HepG2 (cell line): ENCODE data around the gene ICAM3.

ENCODE experiments used
- POLR2AphosphoS2 ChIP-seq: IDR thresholded peaks from 2 replicates; pipeline ENCODE4 v1.6.1; 2011; ENCODE audit warnings: low read depth, low read length, improper control_type of control experiment
- POLR2AphosphoS5 ChIP-seq: IDR thresholded peaks from 2 replicates; pipeline ENCODE4 v1.6.1; 2012; ENCODE audit warnings: low read depth, low read length
- RAD21 ChIP-seq: fragments of 450-650 bp; formaldehyde crosslinking; IDR thresholded peaks from 2 replicates; pipeline ENCODE4 v1.5.0; 2020; ENCODE audit warnings: mild to moderate bottlenecking
- SIN3A ChIP-seq: IDR thresholded peaks from 2 replicates; pipeline ENCODE4 v1.6.1; 2011; ENCODE audit warnings: low read depth, mild to moderate bottlenecking, control low read depth, low read length, borderline replicate concordance
- TF ChIP-seq, protein P1 (sequence below): sonication (generic); formaldehyde crosslinking; IDR thresholded peaks from 2 replicates; pipeline ENCODE4 v1.5.0; 2020; ENCODE audit warnings: mild to moderate bottlenecking, missing genetic modification reagents, moderate library complexity
- TF ChIP-seq, protein P2 (sequence below): sonication (generic); formaldehyde crosslinking; conservative IDR thresholded peaks from 2 replicates; pipeline ENCODE4 v1.4.0; 2020; ENCODE audit warnings: missing genetic modification reagents

DNA sequence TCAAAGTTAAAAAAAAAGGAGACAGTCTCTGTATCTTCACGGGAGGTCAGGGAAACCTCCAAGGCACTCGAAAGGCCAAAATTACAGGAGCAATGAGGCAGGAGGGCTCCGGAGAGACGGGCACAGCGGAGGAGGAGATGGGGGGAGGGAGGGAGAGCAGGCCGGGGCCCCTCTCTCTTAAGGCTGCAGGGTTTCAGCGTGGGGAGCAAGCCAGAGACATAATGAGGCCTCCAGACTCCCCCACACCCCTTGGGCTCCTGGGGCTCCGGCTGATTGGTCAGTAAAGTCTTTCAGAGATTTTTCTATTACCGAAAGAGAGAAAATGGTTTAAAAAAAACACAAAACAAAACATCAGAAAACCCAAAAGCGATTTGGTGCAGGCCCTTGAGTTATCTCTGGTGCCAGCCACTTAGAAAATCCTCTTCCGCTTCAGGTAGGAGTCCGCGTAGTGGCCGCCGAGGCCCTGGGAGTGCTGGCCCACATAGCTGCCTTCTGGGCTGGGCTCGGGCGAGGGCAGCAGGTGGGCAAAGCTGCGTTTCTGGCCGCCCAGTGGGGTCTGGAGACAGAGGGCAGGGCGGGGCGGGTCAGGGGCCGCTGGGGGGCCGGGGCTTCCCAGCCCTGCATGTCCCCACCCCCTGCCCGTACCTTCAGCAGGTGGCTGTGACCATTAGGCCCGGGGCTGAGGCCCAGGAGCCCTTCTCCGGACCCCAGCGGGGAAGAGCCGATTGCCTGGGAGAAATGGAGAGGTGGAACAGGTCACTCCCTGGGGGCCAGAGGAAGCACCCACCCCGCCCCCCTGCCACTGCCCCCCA is 22.2 kb downstream of the ICAM3 start:
- no peak for TF ChIP-seq POLR2AphosphoS5
- TF ChIP-seq, protein P1, sequence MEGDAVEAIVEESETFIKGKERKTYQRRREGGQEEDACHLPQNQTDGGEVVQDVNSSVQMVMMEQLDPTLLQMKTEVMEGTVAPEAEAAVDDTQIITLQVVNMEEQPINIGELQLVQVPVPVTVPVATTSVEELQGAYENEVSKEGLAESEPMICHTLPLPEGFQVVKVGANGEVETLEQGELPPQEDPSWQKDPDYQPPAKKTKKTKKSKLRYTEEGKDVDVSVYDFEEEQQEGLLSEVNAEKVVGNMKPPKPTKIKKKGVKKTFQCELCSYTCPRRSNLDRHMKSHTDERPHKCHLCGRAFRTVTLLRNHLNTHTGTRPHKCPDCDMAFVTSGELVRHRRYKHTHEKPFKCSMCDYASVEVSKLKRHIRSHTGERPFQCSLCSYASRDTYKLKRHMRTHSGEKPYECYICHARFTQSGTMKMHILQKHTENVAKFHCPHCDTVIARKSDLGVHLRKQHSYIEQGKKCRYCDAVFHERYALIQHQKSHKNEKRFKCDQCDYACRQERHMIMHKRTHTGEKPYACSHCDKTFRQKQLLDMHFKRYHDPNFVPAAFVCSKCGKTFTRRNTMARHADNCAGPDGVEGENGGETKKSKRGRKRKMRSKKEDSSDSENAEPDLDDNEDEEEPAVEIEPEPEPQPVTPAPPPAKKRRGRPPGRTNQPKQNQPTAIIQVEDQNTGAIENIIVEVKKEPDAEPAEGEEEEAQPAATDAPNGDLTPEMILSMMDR (CRISPR knock-in tag): no peak
- TF ChIP-seq POLR2AphosphoS2: no peak
- TF ChIP-seq SIN3A: no peak
- TF ChIP-seq RAD21 (CRISPR knock-in tag): no peak
- TF ChIP-seq, protein P2, sequence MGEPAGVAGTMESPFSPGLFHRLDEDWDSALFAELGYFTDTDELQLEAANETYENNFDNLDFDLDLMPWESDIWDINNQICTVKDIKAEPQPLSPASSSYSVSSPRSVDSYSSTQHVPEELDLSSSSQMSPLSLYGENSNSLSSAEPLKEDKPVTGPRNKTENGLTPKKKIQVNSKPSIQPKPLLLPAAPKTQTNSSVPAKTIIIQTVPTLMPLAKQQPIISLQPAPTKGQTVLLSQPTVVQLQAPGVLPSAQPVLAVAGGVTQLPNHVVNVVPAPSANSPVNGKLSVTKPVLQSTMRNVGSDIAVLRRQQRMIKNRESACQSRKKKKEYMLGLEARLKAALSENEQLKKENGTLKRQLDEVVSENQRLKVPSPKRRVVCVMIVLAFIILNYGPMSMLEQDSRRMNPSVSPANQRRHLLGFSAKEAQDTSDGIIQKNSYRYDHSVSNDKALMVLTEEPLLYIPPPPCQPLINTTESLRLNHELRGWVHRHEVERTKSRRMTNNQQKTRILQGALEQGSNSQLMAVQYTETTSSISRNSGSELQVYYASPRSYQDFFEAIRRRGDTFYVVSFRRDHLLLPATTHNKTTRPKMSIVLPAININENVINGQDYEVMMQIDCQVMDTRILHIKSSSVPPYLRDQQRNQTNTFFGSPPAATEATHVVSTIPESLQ (CRISPR knock-in tag): no peak
